DND-41 (cell line): Measurements from ENCODE around the gene IFI44.
A peak's percentile ranks its signal among the peaks of the same experiment; 100 is the strongest.

Experiments used
- ATAC-seq: fragments of 200-7000 bp; cut with Tn5 transposase; 3 replicates; pipeline ENCODE4 v1.9.1; 2021; ENCODE audit warnings: low read depth; ENCODE audit not compliant: insufficient read depth
- DNase-seq: peaks from one replicate; pipeline ENCODE4 v3.0.0-alpha.2; 2020
- H2AFZ ChIP-seq: 2 replicates; pipeline ENCODE4 v1.6.0; 2012; ENCODE audit warnings: low read depth, low read length
- H3K27ac ChIP-seq: 2 replicates; pipeline ENCODE4 v1.5.1; 2012; ENCODE audit warnings: low read length, inconsistent platforms
- H3K27me3 ChIP-seq: fragments of 200-600 bp; sonication (generic); 2 replicates; pipeline ENCODE4 v1.6.0; 2012; ENCODE audit warnings: low read length, mild to moderate bottlenecking, inconsistent platforms; ENCODE audit not compliant: insufficient read depth, poor library complexity
- H3K36me3 ChIP-seq: 2 replicates; pipeline ENCODE4 v1.5.1; 2012; ENCODE audit warnings: low read length, inconsistent platforms; ENCODE audit not compliant: insufficient read depth
- H3K4me1 ChIP-seq: 2 replicates; pipeline ENCODE4 v1.5.1; 2012; ENCODE audit warnings: mild to moderate bottlenecking, low read length; ENCODE audit not compliant: insufficient read depth
- H3K4me2 ChIP-seq: 2 replicates; pipeline ENCODE4 v1.6.0; 2012; ENCODE audit warnings: mild to moderate bottlenecking, moderate library complexity, low read length, inconsistent platforms; ENCODE audit not compliant: insufficient read depth
- H3K4me3 ChIP-seq, 2 experiments: fragments of 200-600 bp in 1 of 2; shearing (Covaris generic) in 1 of 2; 2 replicates each; pipeline ENCODE4 v1.5.1; 2012 to 2016; ENCODE audit warnings: inconsistent platforms in 2 of 2, low read length in 2 of 2, mild to moderate bottlenecking in 2 of 2, low read depth in 1 of 2, moderate library complexity in 1 of 2
- H3K79me2 ChIP-seq: 2 replicates; pipeline ENCODE4 v1.6.0; 2012; ENCODE audit warnings: low read length, inconsistent platforms; ENCODE audit not compliant: insufficient read depth
- H3K9ac ChIP-seq: 2 replicates; pipeline ENCODE4 v1.6.0; 2012; ENCODE audit warnings: low read depth, mild to moderate bottlenecking, inconsistent platforms, low read length, moderate library complexity
- H3K9me3 ChIP-seq: 2 replicates; pipeline ENCODE4 v1.5.1; 2012; ENCODE audit warnings: low read length, moderate library complexity, mild to moderate bottlenecking, inconsistent platforms; ENCODE audit not compliant: insufficient read depth, severe bottlenecking
- H4K20me1 ChIP-seq: 2 replicates; pipeline ENCODE4 v1.6.0; 2012; ENCODE audit warnings: low read length; ENCODE audit not compliant: insufficient read depth
- CTCF ChIP-seq: IDR thresholded peaks from 2 replicates; pipeline ENCODE4 v1.5.1; 2012; ENCODE audit warnings: borderline replicate concordance, low read length, moderate library complexity, mild to moderate bottlenecking; ENCODE audit not compliant: poor library complexity, severe bottlenecking; ENCODE audit errors: extremely low read depth
- EZH2 ChIP-seq: IDR thresholded peaks from 3 replicates; pipeline ENCODE4 v1.6.1; 2012; ENCODE audit warnings: borderline replicate concordance, low read depth, mild to moderate bottlenecking, moderate library complexity, low read length, inconsistent platforms; ENCODE audit not compliant: severe bottlenecking

The IFI44 gene

GRCh38 chr1:78606274-78606673 is 43.4 kb upstream of the IFI44 start:
- Histone ChIP-seq H2AFZ (no peak overlapping the region), H3K27me3 (peaks cover 8% of the 10 kb centered on the region), H4K20me1 (no peaks in the 10 kb centered on the region), H3K9me3 (no peaks in the 10 kb centered on the region), H3K79me2 (no peaks in the 10 kb centered on the region), H3K36me3 (no peaks in the 10 kb centered on the region), H3K4me1 (no peaks in the 10 kb centered on the region), H3K9ac (no peak overlapping the region), H3K4me2 (no peak overlapping the region), H3K4me3 (no peak overlapping the region), H3K27ac (no peak overlapping the region)
- ATAC-seq (no peak), DNase-seq (no peak)
- TF ChIP-seq CTCF (no peak), EZH2 (no peak)

GRCh38 chr1:78607334-78607927 is 42.2 kb upstream of the IFI44 start:
- Histone ChIP-seq H3K27ac (no peak overlapping the region), H3K4me2 (no peak overlapping the region)
- DNase-seq, result no peak

GRCh38 chr1:78607944-78608343 is 41.7 kb upstream of the IFI44 start:
- no peaks in the 10 kb centered on the region for H3K4me1 ChIP-seq
- H3K9me3 ChIP-seq, result no peaks in the 10 kb centered on the region
- no peak overlapping the region for H3K9ac ChIP-seq
- H3K79me2 ChIP-seq, result no peaks in the 10 kb centered on the region
- no peak overlapping the region for H3K4me2 ChIP-seq
- TF ChIP-seq CTCF (peak; percentile 5), EZH2 (no peak)
- no peak overlapping the region for H3K27ac ChIP-seq
- ATAC-seq (no peak), DNase-seq (peak; percentile 11)
- no peaks in the 10 kb centered on the region for H3K27me3 ChIP-seq
- H3K4me3 ChIP-seq, result no peak overlapping the region
- no peak overlapping the region for H2AFZ ChIP-seq
- no peaks in the 10 kb centered on the region for H3K36me3 ChIP-seq
- no peaks in the 10 kb centered on the region for H4K20me1 ChIP-seq

More at GRCh38 chr1:78607334-78607927, 42.2 kb upstream of the IFI44 start:
- Histone ChIP-seq H3K4me3 (no peak overlapping the region), H3K9ac (no peak overlapping the region), H3K9me3 (no peaks in the 10 kb centered on the region), H3K36me3 (no peaks in the 10 kb centered on the region), H2AFZ (no peak overlapping the region), H3K4me1 (no peaks in the 10 kb centered on the region), H4K20me1 (no peaks in the 10 kb centered on the region), H3K27me3 (peaks cover under 1% of the 10 kb centered on the region), H3K79me2 (no peaks in the 10 kb centered on the region)
- ATAC-seq, result no peak
- TF ChIP-seq CTCF (peak; percentile 58), EZH2 (no peak)
